Mesenchymal stem cell (in vitro differentiated cells and primary cell): ENCODE measurements around the gene DDAH1.
A peak's percentile ranks its signal among the peaks of the same experiment; 100 is the strongest.

Source experiments
- DNase-seq: peaks from one replicate; pipeline ENCODE4 v3.0.0-alpha.2; 2013
- H2AFZ ChIP-seq: one replicate; pipeline ENCODE4 v1.6.1; 2013; ENCODE audit warnings: low read depth, mild to moderate bottlenecking, control low read depth, inconsistent platforms, low read length, moderate library complexity
- H2AK5ac ChIP-seq: 2 replicates; pipeline ENCODE4 v1.6.1; 2013; ENCODE audit warnings: low read length, moderate library complexity, mild to moderate bottlenecking, inconsistent platforms; ENCODE audit not compliant: severe bottlenecking
- H2BK120ac ChIP-seq: one replicate; pipeline ENCODE4 v1.6.1; 2013; ENCODE audit warnings: low read depth, mild to moderate bottlenecking, inconsistent platforms, low read length, moderate library complexity
- H2BK12ac ChIP-seq, 2 experiments: one replicate each; pipeline ENCODE4 v1.6.1; 2013; ENCODE audit warnings: inconsistent platforms in 2 of 2, low read length in 2 of 2, mild to moderate bottlenecking in 2 of 2, moderate library complexity in 2 of 2, control low read depth in 1 of 2
- H2BK15ac ChIP-seq: one replicate; pipeline ENCODE4 v1.6.1; 2013; ENCODE audit warnings: mild to moderate bottlenecking, low read depth, inconsistent platforms; ENCODE audit not compliant: poor library complexity, severe bottlenecking
- H2BK5ac ChIP-seq: 2 replicates; pipeline ENCODE4 v1.6.1; 2013; ENCODE audit warnings: low read depth, mild to moderate bottlenecking, low read length, control low read depth, inconsistent platforms; ENCODE audit not compliant: poor library complexity, severe bottlenecking
- H3K14ac ChIP-seq, 2 experiments: one replicate each; pipeline ENCODE4 v1.6.1; 2013; ENCODE audit warnings: inconsistent platforms in 2 of 2, low read length in 2 of 2, control low read depth in 1 of 2, mild to moderate bottlenecking in 1 of 2, moderate library complexity in 1 of 2
- H3K18ac ChIP-seq, 2 experiments: one replicate each; pipeline ENCODE4 v1.6.1; 2013; ENCODE audit warnings: inconsistent platforms in 2 of 2, low read length in 2 of 2, control low read depth in 1 of 2, low read depth in 1 of 2, mild to moderate bottlenecking in 1 of 2
- H3K23ac ChIP-seq, 2 experiments: one replicate each; pipeline ENCODE4 v1.6.1; 2013; ENCODE audit warnings: inconsistent platforms in 2 of 2, low read length in 2 of 2, mild to moderate bottlenecking in 2 of 2, moderate library complexity in 2 of 2, control low read depth in 1 of 2
- H3K27ac ChIP-seq: 2 replicates; pipeline ENCODE4 v1.5.1; 2013; ENCODE audit warnings: mild to moderate bottlenecking, moderate library complexity, low read length, control low read depth, inconsistent platforms; ENCODE audit not compliant: poor library complexity, severe bottlenecking
- H3K27me3 ChIP-seq, 2 experiments: 2 replicates each; pipeline versions ENCODE4 v1.6.1 to v1.7.0; 2013; ENCODE audit warnings: low read length in 2 of 2, mild to moderate bottlenecking in 2 of 2, moderate library complexity in 2 of 2, control low read depth in 1 of 2, inconsistent platforms in 1 of 2; ENCODE audit not compliant: control insufficient read depth in 1 of 2, insufficient read depth in 1 of 2
- H3K36me3 ChIP-seq, 2 experiments: 2 replicates each; pipeline versions ENCODE4 v1.6.1 to v1.7.0; 2013; ENCODE audit warnings: low read length in 2 of 2, control low read depth in 1 of 2, inconsistent platforms in 1 of 2, low read depth in 1 of 2, mild to moderate bottlenecking in 1 of 2; ENCODE audit not compliant: insufficient read depth in 2 of 2, control insufficient read depth in 1 of 2
- H3K4ac ChIP-seq, 2 experiments: one replicate each; pipeline ENCODE4 v1.6.1; 2013; ENCODE audit warnings: inconsistent platforms in 2 of 2, low read length in 2 of 2, mild to moderate bottlenecking in 2 of 2, moderate library complexity in 2 of 2, control low read depth in 1 of 2, low read depth in 1 of 2
- H3K4me1 ChIP-seq: 2 replicates; pipeline ENCODE4 v1.6.1; 2013; ENCODE audit warnings: low read depth, low read length, control low read depth; ENCODE audit not compliant: control insufficient read depth, insufficient read depth
- H3K4me2 ChIP-seq: 2 replicates; pipeline ENCODE4 v1.6.1; 2013; ENCODE audit warnings: low read length, mild to moderate bottlenecking, inconsistent platforms; ENCODE audit not compliant: poor library complexity, severe bottlenecking
- H3K4me3 ChIP-seq, 2 experiments: 2 replicates each; pipeline versions ENCODE4 v1.5.1 to v1.7.0; 2013; ENCODE audit warnings: low read length in 2 of 2, mild to moderate bottlenecking in 2 of 2, control low read depth in 1 of 2, low read depth in 1 of 2; ENCODE audit not compliant: insufficient read depth in 1 of 2
- H3K79me1 ChIP-seq: replicated peaks from 2 replicates; pipeline ENCODE4 v1.6.1; 2013; ENCODE audit warnings: mild to moderate bottlenecking, control low read depth, low read length, inconsistent platforms; ENCODE audit not compliant: poor library complexity, severe bottlenecking
- H3K9ac ChIP-seq: 2 replicates; pipeline ENCODE4 v1.7.0; 2013; ENCODE audit warnings: mild to moderate bottlenecking, low read length, moderate library complexity
- H3K9me3 ChIP-seq: 2 replicates; pipeline ENCODE4 v1.7.0; 2013; ENCODE audit warnings: mild to moderate bottlenecking, low read length; ENCODE audit not compliant: control insufficient read depth
- H4K8ac ChIP-seq: one replicate; pipeline ENCODE4 v1.6.1; 2013; ENCODE audit warnings: inconsistent platforms, mild to moderate bottlenecking, low read length, moderate library complexity
- H4K91ac ChIP-seq: one replicate; pipeline ENCODE4 v1.6.1; 2013; ENCODE audit warnings: mild to moderate bottlenecking, low read length, inconsistent platforms
- WGBS: methylation state at CpG from one replicate; pipeline ENCODE4 v1.1.7; 2013; ENCODE audit warnings: mixed read lengths; 5-methylcytosine and 5-hydroxymethylcytosine counted together

DDAH1 gene

DNA sequence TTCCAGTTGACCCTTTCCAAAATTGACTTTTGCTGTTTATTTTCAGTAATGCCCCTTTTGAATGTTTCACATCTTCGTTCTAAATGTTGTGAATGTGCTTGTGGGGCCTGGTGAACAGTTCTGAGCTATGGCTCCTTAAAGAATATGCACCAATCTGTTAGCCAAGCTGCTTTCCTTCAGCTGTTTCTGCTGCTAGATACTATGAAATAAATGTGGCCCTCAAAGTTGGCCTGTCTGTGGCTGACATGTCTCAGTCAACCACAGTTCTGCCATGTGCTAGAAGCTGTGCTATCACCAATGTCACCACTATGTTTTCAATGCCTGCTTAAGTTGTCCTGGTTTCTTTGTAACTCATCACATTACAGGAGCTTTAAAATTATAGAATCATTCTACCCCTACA is 101.9 kb downstream of the DDAH1 start:
- Histone ChIP-seq H4K91ac (no peak overlapping the region), H3K18ac (peak overlapping the region in 1 of 2 experiments; percentile 62), H3K9me3 (no peaks in the 10 kb centered on the region), H3K79me1 (peaks cover 3% of the 10 kb centered on the region), H3K4me2 (no peak overlapping the region), H3K4me1 (peaks cover 7% of the 10 kb centered on the region), H3K4me3 (no peak overlapping the region), H3K27ac (no peak overlapping the region), H3K23ac (no peak overlapping the region), H3K27me3 (no peaks in the 10 kb centered on the region), H3K4ac (peak overlapping the region in 1 of 2 experiments; percentile 87), H2BK120ac (no peak overlapping the region), H2BK5ac (no peak overlapping the region), H2BK15ac (no peak overlapping the region), H2AFZ (no peak overlapping the region), H2AK5ac (no peak overlapping the region), H4K8ac (no peak overlapping the region), H2BK12ac (peak overlapping the region in 1 of 2 experiments; percentile 63), H3K9ac (no peak overlapping the region), H3K14ac (no peak overlapping the region), H3K36me3 (no peaks in the 10 kb centered on the region)
- WGBS = 100% methylated on average over 1 of the region's 1 CpG
- DNase-seq = no peak

GRCh38 chr1:85361606-85362296 is 103.2 kb downstream of the DDAH1 start:
- no peak overlapping the region for H2BK15ac ChIP-seq
- H3K4me2 ChIP-seq = no peak overlapping the region
- no peak overlapping the region for H3K4me3 ChIP-seq
- H3K36me3 ChIP-seq = peaks cover 0 to 3% of the 10 kb centered on the region in 2 experiments
- no peak overlapping the region for H3K18ac ChIP-seq
- H3K14ac ChIP-seq = no peak overlapping the region
- no peak overlapping the region for H2BK120ac ChIP-seq
- peak overlapping the region; percentile 42 for H2AK5ac ChIP-seq
- H3K9ac ChIP-seq = peak overlapping the region; percentile 63
- H3K27ac ChIP-seq = peak overlapping the region; percentile 30
- H2AFZ ChIP-seq = no peak overlapping the region
- DNase-seq = no peak
- H3K79me1 ChIP-seq = peaks cover 6% of the 10 kb centered on the region
- H3K9me3 ChIP-seq = no peaks in the 10 kb centered on the region
- H4K91ac ChIP-seq = no peak overlapping the region
- no peak overlapping the region for H3K4ac ChIP-seq
- no peaks in the 10 kb centered on the region for H3K27me3 ChIP-seq
- no peak overlapping the region for H2BK5ac ChIP-seq
- H4K8ac ChIP-seq = no peak overlapping the region
- H3K4me1 ChIP-seq = peaks cover 10% of the 10 kb centered on the region
- no peak overlapping the region for H2BK12ac ChIP-seq
- no peak overlapping the region for H3K23ac ChIP-seq

GRCh38 chr1:85360730-85361493 is 104.0 kb downstream of the DDAH1 start:
- peak overlapping the region; percentile 75 for H3K27ac ChIP-seq
- H2BK15ac ChIP-seq = no peak overlapping the region
- H2BK5ac ChIP-seq = no peak overlapping the region
- no peak overlapping the region for H3K23ac ChIP-seq
- peaks cover 10% of the 10 kb centered on the region for H3K4me1 ChIP-seq
- WGBS = 95% methylated on average over 3 of the region's 3 CpGs
- H3K4ac ChIP-seq = peak overlapping the region in 1 of 2 experiments; percentile 24
- no peak overlapping the region for H2AK5ac ChIP-seq
- no peak overlapping the region for H4K91ac ChIP-seq
- peak overlapping the region; percentile 3 for H3K4me2 ChIP-seq
- H2BK12ac ChIP-seq = no peak overlapping the region
- peaks cover 6% of the 10 kb centered on the region for H3K79me1 ChIP-seq
- no peak overlapping the region for H2BK120ac ChIP-seq
- no peaks in the 10 kb centered on the region for H3K9me3 ChIP-seq
- H3K36me3 ChIP-seq = peaks cover 0 to 3% of the 10 kb centered on the region in 2 experiments
- H3K14ac ChIP-seq = no peak overlapping the region
- H3K4me3 ChIP-seq = peak overlapping the region in 1 of 2 experiments; percentile 38
- H2AFZ ChIP-seq = no peak overlapping the region
- H4K8ac ChIP-seq = no peak overlapping the region
- no peak overlapping the region for H3K18ac ChIP-seq
- peak overlapping the region; percentile 63 for H3K9ac ChIP-seq
- no peaks in the 10 kb centered on the region for H3K27me3 ChIP-seq
- peak; percentile 30 for DNase-seq
